ENCODE data around the gene SPRED2. TPM values are rescaled to one million over a fixed set of nuclear protein-coding genes. Genes with fewer than 3 reads are reported as not detected.

SPRED2 gene
- total RNA-seq, 2 donors from 2014 or later = 1.6 to 4.8 TPM

DNA sequence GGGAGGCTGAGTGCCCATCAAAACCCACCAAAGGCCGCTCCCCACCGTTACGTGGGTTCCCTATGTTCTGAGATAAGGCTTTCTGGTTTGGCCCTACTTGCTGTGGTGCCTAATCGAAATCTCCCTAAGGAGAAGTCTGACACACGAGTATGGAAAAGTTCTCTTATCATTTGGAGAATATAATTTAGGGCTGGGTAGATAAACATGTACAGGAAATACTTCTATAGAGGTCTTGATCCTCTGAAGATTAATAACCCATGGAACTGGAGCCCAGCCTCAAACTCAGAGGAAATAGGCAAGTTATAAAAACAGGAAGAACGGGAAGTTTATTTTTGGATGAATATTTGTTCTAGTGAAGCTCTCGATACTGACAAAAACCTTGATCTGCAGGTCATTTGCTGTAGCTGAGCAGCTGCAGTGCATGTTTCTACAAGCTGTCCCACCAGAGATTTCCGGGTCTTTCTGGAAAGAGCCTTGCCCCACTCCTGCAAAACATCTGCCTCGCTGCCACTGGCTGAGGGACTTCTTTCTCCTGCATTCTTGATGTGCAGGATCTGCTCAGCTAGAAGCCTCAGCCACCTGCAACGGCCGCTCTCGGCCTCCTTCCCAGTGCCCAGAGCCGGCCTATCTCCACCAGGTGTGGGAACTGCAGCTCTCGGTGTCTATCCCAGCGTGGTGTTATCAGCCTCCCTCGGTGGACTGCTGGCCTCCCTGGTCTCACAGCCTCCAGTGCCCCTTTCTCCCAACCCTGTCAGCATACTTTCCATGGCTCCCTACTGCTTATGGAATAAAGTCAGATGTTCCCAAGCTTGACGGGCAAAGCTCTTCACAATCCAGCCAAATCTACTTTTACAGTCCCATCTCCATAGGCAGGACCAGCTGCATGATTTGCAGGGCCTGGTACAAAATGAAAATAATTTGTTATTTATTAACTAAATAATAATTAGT, 48.6 kb downstream of the SPRED2 start:
- ATAC-seq (no peak), DNase-seq (no peak)
- H3K27ac Mint-ChIP-seq = peak overlapping the region; percentile 61
- H3K4me1 Mint-ChIP-seq = peaks cover 12% of the 10 kb centered on the region
- no peaks in the 10 kb centered on the region for H3K27me3 Mint-ChIP-seq
- H3K36me3 Mint-ChIP-seq (ENCODE audit: low read depth) = no peaks in the 10 kb centered on the region
- H3K4me3 Mint-ChIP-seq = peak overlapping the region; percentile 41
- H3K9me3 ChIP-seq (ENCODE audit: control insufficient read depth, low read length, poor library complexity, severe bottlenecking) = no peaks in the 10 kb centered on the region

DNA sequence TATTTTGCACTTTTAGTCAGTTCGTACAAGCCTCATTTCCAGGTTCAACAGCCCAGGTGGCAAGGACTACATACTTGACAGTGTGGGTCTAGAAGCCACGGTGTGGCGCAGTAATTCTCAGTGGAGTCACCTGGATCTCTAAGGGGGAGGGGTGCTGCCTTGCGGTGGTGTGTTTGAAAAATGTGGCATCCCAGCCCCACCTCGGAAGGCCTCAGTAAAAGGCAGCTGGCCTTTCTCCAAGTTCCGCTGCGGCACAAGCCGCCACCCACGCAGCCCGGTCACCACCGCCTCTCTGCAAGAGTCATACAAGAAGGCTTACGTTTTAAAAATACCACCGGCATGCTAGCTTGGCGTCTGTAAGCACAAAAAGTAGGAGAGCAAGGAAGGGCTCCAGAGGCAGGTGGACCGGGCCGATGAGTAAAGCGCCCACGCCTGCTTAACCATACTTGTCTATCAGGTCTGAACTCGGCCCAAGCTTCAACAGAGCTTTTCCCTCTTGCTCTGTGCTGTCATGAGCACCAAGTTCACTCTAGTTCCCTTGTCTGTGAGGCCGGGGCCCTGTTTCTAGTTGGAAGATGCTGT, 49.5 kb downstream of the SPRED2 start:
- no peaks in the 10 kb centered on the region for H3K27me3 Mint-ChIP-seq
- peak in 2 of 3 donors; percentile 33 to 39 for DNase-seq
- peak overlapping the region; percentile 61 for H3K27ac Mint-ChIP-seq
- H3K9me3 ChIP-seq (ENCODE audit: control insufficient read depth, low read length, poor library complexity, severe bottlenecking) = no peaks in the 10 kb centered on the region
- peak; percentile 90 for ATAC-seq
- H3K36me3 Mint-ChIP-seq (ENCODE audit: low read depth) = no peaks in the 10 kb centered on the region
- H3K4me1 Mint-ChIP-seq = peaks cover 12% of the 10 kb centered on the region
- peak overlapping the region; percentile 81 for H3K4me3 Mint-ChIP-seq

DNA sequence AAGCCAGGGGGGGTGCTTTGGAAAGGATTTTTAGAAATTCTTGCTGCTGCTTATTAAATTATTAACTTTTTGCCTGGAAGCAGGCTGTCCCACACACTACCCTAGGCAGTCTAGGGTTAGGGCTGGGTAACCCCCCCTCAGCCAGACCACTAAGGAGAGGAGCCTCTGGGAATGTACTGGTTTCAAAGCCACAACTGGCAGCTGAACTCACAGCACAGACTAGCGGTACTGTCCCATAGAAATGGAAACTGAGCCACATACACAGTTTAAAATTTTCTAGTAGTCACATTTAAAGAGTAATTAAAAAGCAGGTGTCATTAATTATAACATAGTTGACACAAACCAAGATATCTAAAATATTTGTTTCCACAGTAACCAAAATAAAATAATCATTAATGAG, 50.1 kb downstream of the SPRED2 start:
- Mint-ChIP-seq H3K27me3 (no peaks in the 10 kb centered on the region), H3K36me3 (ENCODE audit: low read depth) (no peaks in the 10 kb centered on the region), H3K27ac (peak overlapping the region; percentile 61), H3K4me1 (peaks cover 12% of the 10 kb centered on the region), H3K4me3 (peak overlapping the region; percentile 81)
- DNase-seq (no peak), ATAC-seq (no peak)
- H3K9me3 ChIP-seq (ENCODE audit: control insufficient read depth, low read length, poor library complexity, severe bottlenecking) = no peaks in the 10 kb centered on the region

DNA sequence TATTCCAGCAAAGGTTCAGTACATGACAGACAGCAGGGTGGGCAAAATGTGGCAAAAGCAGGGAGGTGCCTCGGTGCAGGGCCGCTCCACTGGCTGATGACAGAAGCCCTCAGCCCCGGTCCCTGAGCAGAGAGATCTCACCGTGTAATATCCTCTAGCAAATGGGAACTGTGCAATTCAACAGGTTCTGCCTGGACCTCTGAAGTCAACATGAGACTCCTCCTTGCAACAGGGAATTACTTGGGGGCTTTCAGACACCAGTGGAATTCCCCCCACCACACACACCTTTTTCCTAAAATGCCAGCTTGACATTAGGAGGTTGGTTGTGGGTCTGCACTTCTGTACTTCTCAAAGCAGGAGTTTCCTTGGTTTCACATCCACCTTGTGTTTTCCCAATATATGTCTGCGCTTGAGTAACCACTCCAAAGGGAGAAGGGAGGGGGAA, 50.8 kb downstream of the SPRED2 start:
- Mint-ChIP-seq H3K36me3 (ENCODE audit: low read depth) (no peaks in the 10 kb centered on the region), H3K4me3 (peak overlapping the region; percentile 53), H3K4me1 (peaks cover 12% of the 10 kb centered on the region), H3K27ac (no peak overlapping the region), H3K27me3 (no peaks in the 10 kb centered on the region)
- DNase-seq (no peak), ATAC-seq (no peak)
- H3K9me3 ChIP-seq (ENCODE audit: control insufficient read depth, low read length, poor library complexity, severe bottlenecking) = no peaks in the 10 kb centered on the region

DNA sequence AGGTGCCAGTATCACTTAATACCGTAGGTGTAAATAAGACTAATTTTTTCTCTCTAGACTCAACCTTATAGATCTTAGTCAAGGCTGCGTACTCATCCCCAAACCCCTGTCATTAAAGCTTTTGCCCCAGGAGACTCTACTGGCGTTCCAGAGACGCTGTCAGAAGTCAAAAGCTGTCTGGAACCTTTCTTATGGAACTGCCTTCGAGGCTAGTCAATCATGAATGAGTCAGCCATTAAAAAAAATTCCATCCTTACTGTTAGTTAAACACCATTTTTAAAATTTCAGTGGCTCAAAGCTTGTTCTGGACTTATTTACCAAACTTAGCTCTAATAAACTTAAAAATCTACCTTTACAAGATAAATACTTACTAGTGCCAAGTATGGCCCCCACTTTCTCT, 52.1 kb downstream of the SPRED2 start:
- H3K9me3 ChIP-seq (ENCODE audit: control insufficient read depth, low read length, poor library complexity, severe bottlenecking) = no peaks in the 10 kb centered on the region
- Mint-ChIP-seq H3K4me1 (peaks cover 11% of the 10 kb centered on the region), H3K27me3 (no peaks in the 10 kb centered on the region), H3K27ac (no peak overlapping the region), H3K4me3 (no peak overlapping the region), H3K36me3 (ENCODE audit: low read depth) (no peaks in the 10 kb centered on the region)
- no peak for DNase-seq
- no peak for ATAC-seq

DNA sequence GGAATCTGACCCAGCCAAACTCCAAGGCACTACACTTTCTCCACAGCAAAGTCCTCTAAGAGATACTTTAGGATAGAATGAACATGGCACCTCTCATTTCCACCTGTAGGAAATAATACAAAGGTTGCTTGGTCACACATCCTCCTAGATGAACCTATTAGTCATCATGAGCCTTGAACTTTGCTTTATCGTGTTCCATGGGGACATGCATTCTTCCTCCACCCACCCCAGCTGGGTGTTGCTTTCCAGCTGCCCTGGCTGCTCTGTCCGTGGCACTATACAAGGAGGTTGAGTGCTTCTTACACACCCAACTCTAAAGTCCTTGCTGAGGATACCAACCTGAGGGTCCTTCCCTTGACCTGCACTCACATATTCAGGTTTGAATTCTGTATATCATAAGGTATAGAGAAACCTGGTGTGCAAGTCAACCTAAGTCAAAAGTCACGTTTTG, 52.7 kb downstream of the SPRED2 start:
- DNase-seq = no peak
- H3K9me3 ChIP-seq (ENCODE audit: control insufficient read depth, low read length, poor library complexity, severe bottlenecking) = no peaks in the 10 kb centered on the region
- H3K27ac Mint-ChIP-seq = no peak overlapping the region
- H3K36me3 Mint-ChIP-seq (ENCODE audit: low read depth) = no peaks in the 10 kb centered on the region
- H3K27me3 Mint-ChIP-seq = no peaks in the 10 kb centered on the region
- peaks cover 9% of the 10 kb centered on the region for H3K4me1 Mint-ChIP-seq
- no peak for ATAC-seq
- H3K4me3 Mint-ChIP-seq = no peak overlapping the region

DNA sequence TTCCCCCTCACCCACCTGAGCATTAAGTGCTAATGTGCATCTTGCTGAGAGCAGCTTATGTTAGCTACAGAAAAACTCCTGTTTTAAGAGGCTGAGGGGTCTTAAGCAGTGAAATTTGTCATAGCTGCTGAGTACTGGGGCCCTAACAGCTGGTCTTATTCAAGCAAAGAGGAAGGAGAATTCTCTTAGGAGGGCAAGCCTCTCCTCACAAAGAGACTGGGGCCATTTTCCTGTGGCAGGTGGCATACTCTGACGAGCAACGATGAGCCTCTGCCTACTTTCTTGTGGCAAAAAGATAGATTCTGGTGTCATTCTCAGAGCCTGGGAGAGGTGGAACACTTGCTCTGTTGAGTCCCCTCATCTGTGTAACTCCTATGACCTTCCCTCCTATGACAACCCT, 53.2 kb downstream of the SPRED2 start:
- H3K36me3 Mint-ChIP-seq (ENCODE audit: low read depth) = no peaks in the 10 kb centered on the region
- DNase-seq (no peak), ATAC-seq (no peak)
- H3K4me3 Mint-ChIP-seq = no peak overlapping the region
- no peak overlapping the region for H3K27ac Mint-ChIP-seq
- no peaks in the 10 kb centered on the region for H3K27me3 Mint-ChIP-seq
- peaks cover 7% of the 10 kb centered on the region for H3K4me1 Mint-ChIP-seq
- H3K9me3 ChIP-seq (ENCODE audit: control insufficient read depth, low read length, poor library complexity, severe bottlenecking) = no peaks in the 10 kb centered on the region

DNA sequence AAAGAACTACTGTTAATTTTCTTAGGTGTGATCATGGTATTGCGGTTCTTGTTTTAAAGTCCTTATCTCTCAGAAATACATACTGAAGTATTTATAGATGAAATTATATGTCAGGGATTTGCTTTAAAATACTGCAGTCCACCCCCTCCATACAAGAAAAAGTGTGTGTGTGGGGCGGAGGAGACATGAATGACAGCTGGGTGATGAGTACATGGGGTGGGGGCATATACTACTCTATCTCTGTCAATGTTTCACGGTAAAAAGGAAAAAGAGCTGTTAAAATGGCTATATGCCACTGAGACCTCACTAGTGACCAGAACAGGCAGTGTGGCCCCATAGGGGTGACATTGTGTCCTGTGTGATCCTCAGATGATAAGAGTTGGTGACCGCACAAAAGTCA, 54.1 kb downstream of the SPRED2 start:
- no peak overlapping the region for H3K27ac Mint-ChIP-seq
- DNase-seq (no peak), ATAC-seq (no peak)
- H3K4me1 Mint-ChIP-seq = peaks cover 7% of the 10 kb centered on the region
- no peaks in the 10 kb centered on the region for H3K36me3 Mint-ChIP-seq (ENCODE audit: low read depth)
- H3K4me3 Mint-ChIP-seq = no peak overlapping the region
- H3K9me3 ChIP-seq (ENCODE audit: control insufficient read depth, low read length, poor library complexity, severe bottlenecking) = no peaks in the 10 kb centered on the region
- no peaks in the 10 kb centered on the region for H3K27me3 Mint-ChIP-seq

DNA sequence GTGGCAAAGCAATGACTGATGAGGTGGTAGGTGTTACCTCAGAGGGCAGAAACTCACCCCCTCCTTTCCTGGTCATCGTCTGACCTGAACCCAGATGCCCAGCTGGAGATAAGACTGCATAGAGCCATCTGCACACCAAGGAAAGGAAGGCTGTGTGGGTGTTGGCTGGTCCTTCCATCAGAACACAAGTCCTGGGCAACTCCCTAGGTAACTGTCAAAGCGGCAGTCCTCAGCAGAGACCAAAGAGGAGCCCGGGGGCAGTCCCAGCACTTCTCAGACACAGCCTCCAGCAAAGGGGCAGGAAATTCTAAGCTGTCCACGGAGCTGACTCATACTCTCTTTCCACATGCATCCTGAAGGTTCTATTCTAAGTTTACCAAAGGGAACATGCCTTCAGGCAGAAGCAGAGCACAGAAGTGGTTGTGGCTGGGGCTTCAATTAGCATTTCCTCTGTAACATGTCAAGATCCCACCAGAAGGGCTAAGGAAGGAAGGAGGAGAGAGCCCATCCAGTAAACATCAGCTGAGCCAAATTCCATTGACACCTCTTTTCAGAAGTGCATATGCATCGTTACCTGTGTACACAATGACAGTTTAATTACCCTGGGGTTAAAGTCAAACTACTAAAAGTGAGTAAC, 54.7 kb downstream of the SPRED2 start:
- no peaks in the 10 kb centered on the region for H3K27me3 Mint-ChIP-seq
- no peak for DNase-seq
- ATAC-seq = no peak
- H3K4me1 Mint-ChIP-seq = peaks cover 2% of the 10 kb centered on the region
- H3K4me3 Mint-ChIP-seq = no peak overlapping the region
- H3K36me3 Mint-ChIP-seq (ENCODE audit: low read depth) = no peaks in the 10 kb centered on the region
- no peaks in the 10 kb centered on the region for H3K9me3 ChIP-seq (ENCODE audit: control insufficient read depth, low read length, poor library complexity, severe bottlenecking)
- H3K27ac Mint-ChIP-seq = no peak overlapping the region

DNA sequence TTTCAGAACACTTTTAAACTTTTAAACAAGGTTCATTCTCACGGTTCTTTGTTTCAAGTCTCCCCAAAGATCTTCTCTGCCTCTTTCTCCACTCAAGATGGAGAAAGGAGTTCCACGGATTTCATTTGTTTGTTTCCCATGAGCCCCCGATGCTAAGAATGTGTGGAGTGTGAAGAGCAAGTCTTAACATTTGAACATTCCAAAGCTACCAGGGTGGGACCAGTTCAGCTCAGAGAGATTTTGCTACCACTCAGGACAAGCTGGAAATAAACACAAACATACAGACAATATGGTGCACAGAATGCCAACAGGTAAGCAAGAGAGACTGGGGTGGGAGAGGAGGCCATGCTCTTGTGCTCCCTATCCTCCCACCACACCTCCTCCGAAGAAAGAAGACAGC, 56.7 kb downstream of the SPRED2 start:
- H3K9me3 ChIP-seq (ENCODE audit: control insufficient read depth, low read length, poor library complexity, severe bottlenecking) = no peaks in the 10 kb centered on the region
- H3K4me3 Mint-ChIP-seq = no peak overlapping the region
- DNase-seq = no peak
- peaks cover under 1% of the 10 kb centered on the region for H3K4me1 Mint-ChIP-seq
- ATAC-seq = no peak
- peaks cover 2% of the 10 kb centered on the region for H3K27me3 Mint-ChIP-seq
- no peaks in the 10 kb centered on the region for H3K36me3 Mint-ChIP-seq (ENCODE audit: low read depth)
- H3K27ac Mint-ChIP-seq = no peak overlapping the region

DNA sequence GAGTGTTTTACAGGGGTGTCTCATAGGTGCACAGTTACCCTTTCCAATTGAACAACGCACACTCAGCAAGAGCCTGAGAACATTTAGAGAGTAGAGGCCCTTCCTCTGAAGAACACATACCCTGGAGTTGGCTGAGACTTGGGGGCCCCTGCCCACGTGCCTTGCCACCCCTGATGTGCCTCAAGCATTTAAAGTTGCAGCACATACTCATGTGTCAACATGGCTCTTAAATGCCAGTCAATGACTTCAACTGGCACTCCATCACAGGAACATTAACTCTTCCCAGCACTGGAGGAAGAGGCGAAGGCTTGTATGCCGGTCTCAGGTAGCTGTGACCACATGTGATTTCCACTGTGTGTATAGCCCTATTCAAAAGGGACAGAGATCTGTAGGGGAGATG, 57.4 kb downstream of the SPRED2 start:
- H3K27ac Mint-ChIP-seq = no peak overlapping the region
- H3K4me1 Mint-ChIP-seq = peaks cover 2% of the 10 kb centered on the region
- DNase-seq (no peak), ATAC-seq (no peak)
- peaks cover 5% of the 10 kb centered on the region for H3K27me3 Mint-ChIP-seq
- no peaks in the 10 kb centered on the region for H3K36me3 Mint-ChIP-seq (ENCODE audit: low read depth)
- H3K9me3 ChIP-seq (ENCODE audit: control insufficient read depth, low read length, poor library complexity, severe bottlenecking) = no peaks in the 10 kb centered on the region
- no peak overlapping the region for H3K4me3 Mint-ChIP-seq

DNA sequence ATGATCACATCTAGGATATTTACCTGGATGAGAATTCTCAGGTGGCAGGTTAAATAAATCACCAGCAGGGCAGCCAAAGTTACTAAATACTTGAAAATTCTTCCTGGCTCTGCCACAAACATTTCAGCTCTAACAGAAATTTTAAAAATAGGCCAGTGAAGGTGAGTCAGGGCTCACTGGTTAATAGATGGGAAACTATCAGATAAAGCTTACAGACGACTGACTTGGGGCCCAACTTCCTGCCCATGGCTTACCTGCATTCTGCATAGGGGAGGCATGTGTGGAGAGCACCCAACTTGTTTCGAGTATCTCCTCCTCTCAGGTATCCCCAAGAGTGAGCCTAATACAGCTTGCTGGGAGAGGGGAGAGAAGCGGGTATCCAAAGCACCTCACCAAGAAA, 57.8 kb downstream of the SPRED2 start:
- Mint-ChIP-seq H3K4me3 (no peak overlapping the region), H3K27me3 (peaks cover 5% of the 10 kb centered on the region), H3K27ac (no peak overlapping the region), H3K4me1 (peaks cover 2% of the 10 kb centered on the region), H3K36me3 (ENCODE audit: low read depth) (no peaks in the 10 kb centered on the region)
- no peaks in the 10 kb centered on the region for H3K9me3 ChIP-seq (ENCODE audit: control insufficient read depth, low read length, poor library complexity, severe bottlenecking)
- DNase-seq = no peak
- ATAC-seq = no peak

DNA sequence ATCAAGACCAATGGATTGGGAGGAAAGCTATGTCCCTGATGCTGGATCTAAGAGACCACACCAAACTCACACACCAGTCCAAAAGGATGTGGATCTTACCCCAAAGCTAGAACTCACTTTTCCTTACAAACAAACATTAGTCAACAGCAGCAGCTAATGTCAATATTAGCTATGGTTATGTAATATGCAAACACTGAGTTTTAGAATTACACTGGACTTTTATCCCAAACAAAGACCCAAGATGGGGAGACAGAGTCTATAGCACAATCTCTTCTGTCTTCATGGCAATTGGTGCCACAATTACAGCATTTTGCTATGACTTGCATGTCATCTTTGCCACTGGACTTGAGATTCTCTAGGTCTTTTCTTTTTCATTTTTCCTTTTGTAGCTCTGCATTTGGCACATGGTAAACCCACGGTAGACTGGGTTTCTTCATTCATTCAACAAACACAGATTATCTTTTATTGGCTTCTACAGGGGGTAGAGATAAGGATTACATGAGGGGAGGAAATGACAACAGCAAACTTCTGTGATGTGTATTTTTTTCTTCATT, 59.0 kb downstream of the SPRED2 start:
- Mint-ChIP-seq H3K36me3 (ENCODE audit: low read depth) (no peaks in the 10 kb centered on the region), H3K27ac (no peak overlapping the region), H3K4me3 (no peak overlapping the region), H3K4me1 (peaks cover 2% of the 10 kb centered on the region), H3K27me3 (peaks cover 5% of the 10 kb centered on the region)
- DNase-seq (no peak), ATAC-seq (no peak)
- H3K9me3 ChIP-seq (ENCODE audit: control insufficient read depth, low read length, poor library complexity, severe bottlenecking) = no peaks in the 10 kb centered on the region
